ENCODE data around the gene MYOT.

- no peak for TF ChIP-seq POLR2AphosphoS5 (IDR thresholded peaks at IDR 0.05; ENCODE audit: borderline replicate concordance, low read depth, low read length)
- no peak for TF ChIP-seq EZH2 (IDR thresholded peaks at IDR 0.05)
Measured at GRCh38 chr5:137916923-137917322, 49.3 kb downstream of the MYOT start.
